Measurements from ENCODE around the gene RAI1.
A peak's percentile ranks its signal among the peaks of the same experiment; 100 is the strongest.

RAI1 gene

GRCh38 chr17:17822616-17823015 is 141.4 kb downstream of the RAI1 start:
- H3K4me3 ChIP-seq (replicated peaks in 1 of 2; ENCODE audit: low read depth in 2 of 2, low read length in 2 of 2), result peak overlapping the region; percentile 51 to 53
- TF ChIP-seq, protein P1, sequence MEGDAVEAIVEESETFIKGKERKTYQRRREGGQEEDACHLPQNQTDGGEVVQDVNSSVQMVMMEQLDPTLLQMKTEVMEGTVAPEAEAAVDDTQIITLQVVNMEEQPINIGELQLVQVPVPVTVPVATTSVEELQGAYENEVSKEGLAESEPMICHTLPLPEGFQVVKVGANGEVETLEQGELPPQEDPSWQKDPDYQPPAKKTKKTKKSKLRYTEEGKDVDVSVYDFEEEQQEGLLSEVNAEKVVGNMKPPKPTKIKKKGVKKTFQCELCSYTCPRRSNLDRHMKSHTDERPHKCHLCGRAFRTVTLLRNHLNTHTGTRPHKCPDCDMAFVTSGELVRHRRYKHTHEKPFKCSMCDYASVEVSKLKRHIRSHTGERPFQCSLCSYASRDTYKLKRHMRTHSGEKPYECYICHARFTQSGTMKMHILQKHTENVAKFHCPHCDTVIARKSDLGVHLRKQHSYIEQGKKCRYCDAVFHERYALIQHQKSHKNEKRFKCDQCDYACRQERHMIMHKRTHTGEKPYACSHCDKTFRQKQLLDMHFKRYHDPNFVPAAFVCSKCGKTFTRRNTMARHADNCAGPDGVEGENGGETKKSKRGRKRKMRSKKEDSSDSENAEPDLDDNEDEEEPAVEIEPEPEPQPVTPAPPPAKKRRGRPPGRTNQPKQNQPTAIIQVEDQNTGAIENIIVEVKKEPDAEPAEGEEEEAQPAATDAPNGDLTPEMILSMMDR (IDR thresholded peaks at IDR 0.05; ENCODE audit: low read depth, low read length), result no peak
- DNase-seq (ENCODE audit: low read depth in 2 of 2), result no peak

DNA sequence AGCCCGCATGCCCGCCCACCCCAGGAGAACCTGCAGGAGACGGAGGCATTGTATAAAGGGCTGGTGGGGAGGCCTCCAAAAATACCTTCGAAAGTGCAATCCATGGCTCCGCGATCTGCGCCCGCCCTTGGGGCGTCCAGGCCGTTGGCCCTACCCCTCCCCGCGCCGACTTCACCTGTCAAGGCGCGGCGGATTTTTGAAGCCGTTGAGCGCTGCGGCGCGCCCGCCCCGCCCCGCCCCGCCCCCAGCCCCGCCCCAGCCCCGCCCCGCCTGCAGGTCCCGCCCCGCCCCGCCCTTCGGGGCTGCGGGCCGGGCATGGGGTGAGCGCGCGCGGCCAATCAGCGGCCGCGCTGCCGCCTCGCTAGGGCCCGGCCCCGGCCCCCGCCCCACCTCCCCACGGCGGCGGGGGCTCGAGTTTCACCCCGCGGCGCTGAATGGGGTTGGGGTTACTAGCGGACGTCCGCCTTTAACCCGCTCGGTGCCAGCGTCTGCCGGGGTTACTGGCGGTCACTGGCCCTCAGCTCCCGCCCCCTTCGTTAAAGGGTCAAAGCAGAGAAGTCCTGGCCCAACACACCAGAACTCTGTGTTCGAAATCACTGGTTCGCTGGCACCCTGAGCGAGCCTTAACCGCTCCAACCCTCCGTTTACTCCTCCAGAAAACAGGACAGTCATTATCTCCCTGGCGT is 142.3 kb downstream of the RAI1 start:
- TF ChIP-seq, protein P1 (IDR thresholded peaks at IDR 0.05; ENCODE audit: low read depth, low read length), result no peak
- peak; percentile 71 to 88 for DNase-seq (ENCODE audit: low read depth in 2 of 2)
- peak overlapping the region; percentile 51 to 53 for H3K4me3 ChIP-seq (replicated peaks in 1 of 2; ENCODE audit: low read depth in 2 of 2, low read length in 2 of 2)

- DNase-seq (ENCODE audit: low read depth in 2 of 2), result no peak
- TF ChIP-seq, protein P1 (IDR thresholded peaks at IDR 0.05; ENCODE audit: low read depth, low read length), result no peak
- peak overlapping the region in 1 of 2 donors; percentile 35 for H3K4me3 ChIP-seq (replicated peaks in 1 of 2; ENCODE audit: low read depth in 2 of 2, low read length in 2 of 2)
Measured at GRCh38 chr17:17824119-17824782, 143.0 kb downstream of the RAI1 start.

GRCh38 chr17:17824783-17825614 is 143.7 kb downstream of the RAI1 start:
- TF ChIP-seq, protein P1 (IDR thresholded peaks at IDR 0.05; ENCODE audit: low read depth, low read length), result no peak
- peak in 1 of 2 donors; percentile 48 for DNase-seq (ENCODE audit: low read depth in 2 of 2)
- no peak overlapping the region for H3K4me3 ChIP-seq (replicated peaks in 1 of 2; ENCODE audit: low read depth in 2 of 2, low read length in 2 of 2)

- no peak for DNase-seq (ENCODE audit: low read depth in 2 of 2)
- TF ChIP-seq, protein P1 (IDR thresholded peaks at IDR 0.05; ENCODE audit: low read depth, low read length), result no peak
- H3K4me3 ChIP-seq (replicated peaks in 1 of 2; ENCODE audit: low read depth in 2 of 2, low read length in 2 of 2), result no peak overlapping the region
Measured at GRCh38 chr17:17826342-17826713, 145.1 kb downstream of the RAI1 start.

- TF ChIP-seq, protein P1 (IDR thresholded peaks at IDR 0.05; ENCODE audit: low read depth, low read length), result no peak
- DNase-seq (ENCODE audit: low read depth in 2 of 2), result no peak
- no peak overlapping the region for H3K4me3 ChIP-seq (replicated peaks in 1 of 2; ENCODE audit: low read depth in 2 of 2, low read length in 2 of 2)
Measured at GRCh38 chr17:17826942-17827785, 145.9 kb downstream of the RAI1 start.
